Measurements from ENCODE around the gene TRIO.
A peak's percentile ranks its signal among the peaks of the same experiment; 100 is the strongest.

Gene TRIO

DNA sequence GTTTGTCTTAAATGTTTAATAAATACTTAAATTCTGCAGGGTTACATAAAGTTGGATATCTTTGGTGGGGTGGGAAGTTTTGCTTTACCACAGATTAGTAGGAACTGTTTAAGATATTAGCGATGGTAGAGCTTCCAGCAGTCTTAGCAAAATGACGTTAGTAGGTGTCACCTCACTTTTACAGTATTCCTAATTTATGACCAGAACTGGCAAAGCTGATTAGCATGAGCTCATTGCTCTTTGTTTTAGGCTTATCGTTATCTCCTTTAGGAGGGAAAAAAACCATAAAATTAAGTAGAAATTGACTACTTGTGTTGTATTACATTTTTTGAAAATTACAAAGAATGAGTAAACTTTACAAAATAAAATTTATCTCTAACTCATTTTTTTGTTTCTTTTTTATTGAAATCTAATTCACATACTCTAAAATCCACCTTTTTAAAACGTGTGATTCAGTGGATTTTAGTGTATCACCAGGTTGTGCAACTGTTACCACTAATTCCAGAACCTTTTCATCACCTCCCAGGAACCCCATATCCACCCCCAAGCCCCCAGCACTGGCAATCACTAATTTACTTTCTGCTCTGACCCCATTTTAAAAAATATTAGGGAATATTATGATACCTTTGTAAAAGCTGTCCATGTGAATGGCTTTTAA lies 129.5 kb downstream of the TRIO start:
- in situ Hi-C loops (cut with MboI; ENCODE audit: low sequenced_read_pairs), result loop anchor here (25.0 kb wide), 1 partner anchor 135 kb away; the partner anchor contains the start of gene TRIO
- no peaks in the 10 kb centered on the region for H3K36me3 ChIP-seq (replicated peaks)
- no peaks in the 10 kb centered on the region for H3K9me3 ChIP-seq
- no peak overlapping the region for H3K4me3 ChIP-seq
- peaks cover 9% of the 10 kb centered on the region for H3K4me1 ChIP-seq
- H3K27me3 ChIP-seq (ENCODE audit: low read depth), result no peaks in the 10 kb centered on the region
- DNase-seq (ENCODE audit: low spot score in 2 of 2), result no peak

- in situ Hi-C loops (cut with MboI; ENCODE audit: low sequenced_read_pairs), result loop anchor here (25.0 kb wide), 1 partner anchor 136 kb away; the partner anchor contains the start of gene TRIO
- Histone ChIP-seq H3K4me3 (no peak overlapping the region), H3K36me3 (replicated peaks) (no peaks in the 10 kb centered on the region), H3K27me3 (ENCODE audit: low read depth) (no peaks in the 10 kb centered on the region), H3K4me1 (peaks cover 9% of the 10 kb centered on the region), H3K9me3 (no peaks in the 10 kb centered on the region)
- DNase-seq (ENCODE audit: low spot score in 2 of 2), result no peak
Observed at GRCh38 chr5:14273207-14273767, 130.1 kb downstream of the TRIO start.

GRCh38 chr5:14276380-14276779 lies 133.2 kb downstream of the TRIO start:
- Histone ChIP-seq H3K4me1 (peaks cover 2% of the 10 kb centered on the region; the same call in 1 of the 2 replicates), H3K4me3 (no peak overlapping the region), H3K9me3 (no peaks in the 10 kb centered on the region), H3K36me3 (replicated peaks) (no peaks in the 10 kb centered on the region), H3K27me3 (ENCODE audit: low read depth) (no peaks in the 10 kb centered on the region)
- DNase-seq (ENCODE audit: low spot score in 2 of 2), result no peak
- in situ Hi-C loops (cut with MboI; ENCODE audit: low sequenced_read_pairs), result no loop called here

- Histone ChIP-seq H3K27me3 (ENCODE audit: low read depth) (no peaks in the 10 kb centered on the region), H3K36me3 (replicated peaks) (no peaks in the 10 kb centered on the region), H3K9me3 (no peaks in the 10 kb centered on the region), H3K4me1 (peaks cover 2% of the 10 kb centered on the region; the same call in 1 of the 2 replicates), H3K4me3 (no peak overlapping the region)
- in situ Hi-C loops (cut with MboI; ENCODE audit: low sequenced_read_pairs), result no loop called here
- no peak for DNase-seq (ENCODE audit: low spot score in 2 of 2)
Observed at GRCh38 chr5:14277385-14278320, 134.5 kb downstream of the TRIO start.

DNA sequence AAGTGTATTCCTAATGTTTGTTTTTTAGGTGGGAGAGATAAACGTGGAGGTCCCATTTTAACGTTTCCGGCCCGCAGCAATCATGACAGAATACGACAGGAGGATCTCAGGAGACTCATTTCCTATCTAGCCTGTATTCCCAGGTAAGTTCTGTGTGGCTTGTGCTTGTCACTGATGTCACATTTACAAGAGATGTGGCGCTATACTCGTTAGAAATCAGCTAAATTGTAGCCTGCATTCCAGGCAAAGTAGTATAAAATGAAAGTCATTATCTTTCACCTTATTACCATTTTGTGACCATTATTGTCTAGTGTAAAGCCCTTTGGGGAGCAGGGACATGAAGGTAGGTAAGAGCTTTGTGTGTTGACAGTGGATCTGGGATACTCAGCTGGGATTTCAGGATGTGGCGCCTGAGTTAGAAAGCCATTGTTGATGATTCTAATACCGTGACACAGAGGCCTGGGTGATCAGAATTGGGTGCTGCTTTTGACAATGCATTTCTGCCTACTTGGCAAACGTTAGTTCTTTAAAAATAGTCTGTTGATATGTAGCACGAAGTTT lies 137.2 kb downstream of the TRIO start:
- no peak for DNase-seq (ENCODE audit: low spot score in 2 of 2)
- H3K4me1 ChIP-seq, result peaks cover 14% of the 10 kb centered on the region
- no peaks in the 10 kb centered on the region for H3K27me3 ChIP-seq (ENCODE audit: low read depth)
- H3K4me3 ChIP-seq, result no peak overlapping the region
- no peaks in the 10 kb centered on the region for H3K9me3 ChIP-seq
- H3K36me3 ChIP-seq (replicated peaks), result no peaks in the 10 kb centered on the region
- in situ Hi-C loops (cut with MboI; ENCODE audit: low sequenced_read_pairs), result no loop called here

DNA sequence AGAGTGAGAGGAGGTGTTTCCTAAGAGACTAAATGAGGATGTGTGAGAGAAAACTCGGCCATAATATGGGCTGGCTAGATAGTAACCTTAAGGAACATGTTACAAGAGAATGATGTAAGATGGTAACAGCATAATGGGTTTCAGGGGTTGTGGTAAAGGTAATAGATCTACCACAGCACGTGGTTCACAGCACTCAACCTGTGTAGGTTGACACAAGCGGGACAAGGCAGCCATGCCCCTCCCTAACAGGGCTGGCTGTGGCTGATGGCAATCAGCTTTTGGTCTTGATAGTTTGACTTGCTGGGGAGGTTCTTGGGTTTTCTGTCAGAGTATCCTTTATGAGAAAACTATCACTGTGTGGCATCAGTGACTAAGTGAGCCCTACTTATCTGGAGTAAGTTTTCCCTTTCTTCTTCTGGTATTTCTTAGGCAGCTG lies 138.6 kb downstream of the TRIO start:
- Histone ChIP-seq H3K4me3 (no peak overlapping the region), H3K36me3 (replicated peaks) (no peaks in the 10 kb centered on the region), H3K4me1 (peaks cover 14% of the 10 kb centered on the region), H3K9me3 (no peaks in the 10 kb centered on the region), H3K27me3 (ENCODE audit: low read depth) (no peaks in the 10 kb centered on the region)
- no peak for DNase-seq (ENCODE audit: low spot score in 2 of 2)
- in situ Hi-C loops (cut with MboI; ENCODE audit: low sequenced_read_pairs), result no loop called here

- in situ Hi-C loops (cut with MboI; ENCODE audit: low sequenced_read_pairs), result no loop called here
- H3K36me3 ChIP-seq (replicated peaks), result no peaks in the 10 kb centered on the region
Observed at GRCh38 chr5:14283139-14283538, 140.0 kb downstream of the TRIO start.

DNA sequence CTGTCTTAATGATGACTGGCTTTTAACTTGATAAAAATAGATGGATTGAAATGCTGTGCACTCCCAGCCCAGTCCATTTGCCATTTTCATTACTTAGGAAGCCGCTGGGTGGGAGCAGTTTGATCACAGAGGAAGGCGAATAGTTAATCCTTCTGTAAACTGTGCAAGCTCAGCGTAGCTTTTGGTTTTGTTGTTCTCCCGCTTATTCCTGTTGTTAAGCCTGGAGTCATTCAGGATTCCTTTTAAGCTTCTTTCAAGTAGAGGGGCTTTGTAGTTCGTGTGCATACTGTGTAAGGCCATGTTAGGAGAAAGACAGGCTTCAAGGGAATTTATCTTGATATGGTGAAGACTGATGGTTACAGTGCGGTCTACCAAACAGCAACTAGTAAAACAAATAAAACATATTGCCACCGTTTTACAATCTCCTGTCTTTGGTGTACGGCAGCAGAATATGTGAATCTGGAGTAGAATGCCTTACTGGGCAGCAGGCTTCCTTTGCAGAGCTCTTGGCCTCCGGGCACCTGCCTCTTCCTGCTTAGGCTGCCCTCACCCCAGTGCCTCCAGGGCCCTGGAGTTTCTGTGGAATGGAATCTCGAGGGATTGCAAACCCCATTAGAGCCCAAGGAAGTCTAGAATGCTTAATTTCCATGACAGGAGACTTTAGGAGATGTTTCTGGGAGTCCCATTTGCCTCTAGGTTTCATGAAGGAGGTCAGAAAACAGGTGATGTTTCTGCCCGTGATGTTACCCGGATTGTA lies 141.4 kb downstream of the TRIO start:
- in situ Hi-C loops (cut with MboI; ENCODE audit: low sequenced_read_pairs), result no loop called here
- H3K9me3 ChIP-seq, result no peaks in the 10 kb centered on the region
- H3K4me3 ChIP-seq, result no peak overlapping the region
- no peaks in the 10 kb centered on the region for H3K36me3 ChIP-seq (replicated peaks)
- peak; percentile 66 to 94 for DNase-seq (ENCODE audit: low spot score in 2 of 2)
- peaks cover 14% of the 10 kb centered on the region for H3K4me1 ChIP-seq
- H3K27me3 ChIP-seq (ENCODE audit: low read depth), result no peaks in the 10 kb centered on the region

More at GRCh38 chr5:14283139-14283538, 140.0 kb downstream of the TRIO start:
- Histone ChIP-seq H3K4me1 (peaks cover 14% of the 10 kb centered on the region), H3K4me3 (no peak overlapping the region), H3K27me3 (ENCODE audit: low read depth) (no peaks in the 10 kb centered on the region), H3K9me3 (no peaks in the 10 kb centered on the region)
- no peak for DNase-seq (ENCODE audit: low spot score in 2 of 2)

GRCh38 chr5:14286007-14286406 lies 142.9 kb downstream of the TRIO start:
- H3K36me3 ChIP-seq (replicated peaks), result no peaks in the 10 kb centered on the region
- in situ Hi-C loops (cut with MboI; ENCODE audit: low sequenced_read_pairs), result no loop called here
- no peak for DNase-seq (ENCODE audit: low spot score in 2 of 2)
- no peak overlapping the region for H3K4me3 ChIP-seq
- H3K9me3 ChIP-seq, result no peaks in the 10 kb centered on the region
- no peaks in the 10 kb centered on the region for H3K27me3 ChIP-seq (ENCODE audit: low read depth)
- H3K4me1 ChIP-seq, result peaks cover 14% of the 10 kb centered on the region

DNA sequence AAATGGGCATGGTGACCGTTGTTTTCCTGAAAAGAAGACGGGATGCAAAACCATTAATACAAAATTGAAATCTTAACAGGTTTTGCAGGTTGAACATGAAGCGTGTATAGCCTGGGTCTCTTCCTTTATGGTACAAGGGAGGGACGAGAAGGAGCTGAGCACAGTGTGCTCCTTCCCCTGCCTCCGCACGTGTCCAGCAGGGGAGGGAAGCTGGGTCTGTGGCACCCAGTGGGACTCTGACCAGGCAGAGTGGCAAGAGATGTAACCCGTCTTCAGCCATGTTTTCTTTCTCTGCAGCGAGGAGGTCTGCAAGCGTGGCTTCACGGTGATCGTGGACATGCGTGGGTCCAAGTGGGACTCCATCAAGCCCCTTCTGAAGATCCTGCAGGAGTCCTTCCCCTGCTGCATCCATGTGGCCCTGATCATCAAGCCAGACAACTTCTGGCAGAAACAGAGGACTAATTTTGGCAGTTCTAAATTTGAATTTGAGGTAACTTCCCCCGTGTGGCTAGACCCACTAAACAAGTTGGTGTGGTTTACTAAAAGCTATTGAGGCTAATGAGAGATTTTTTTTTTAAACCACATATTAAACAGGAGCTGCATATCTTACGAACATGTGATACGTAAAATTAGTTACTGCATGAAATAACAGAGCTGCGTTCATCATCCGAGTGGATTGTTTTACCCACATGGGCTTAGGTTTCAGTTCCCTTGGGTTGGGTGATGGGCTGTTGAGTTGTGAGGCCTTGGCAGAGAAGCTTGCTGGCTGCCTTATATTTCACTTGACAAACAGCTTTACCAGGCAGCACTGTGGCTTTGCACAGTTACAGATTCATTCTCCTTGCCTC lies 143.7 kb downstream of the TRIO start:
- in situ Hi-C loops (cut with MboI; ENCODE audit: low sequenced_read_pairs), result no loop called here
- H3K4me1 ChIP-seq, result peaks cover 14% of the 10 kb centered on the region
- no peaks in the 10 kb centered on the region for H3K9me3 ChIP-seq
- no peak overlapping the region for H3K4me3 ChIP-seq
- no peaks in the 10 kb centered on the region for H3K27me3 ChIP-seq (ENCODE audit: low read depth)
- no peak for DNase-seq (ENCODE audit: low spot score in 2 of 2)
- no peaks in the 10 kb centered on the region for H3K36me3 ChIP-seq (replicated peaks)

DNA sequence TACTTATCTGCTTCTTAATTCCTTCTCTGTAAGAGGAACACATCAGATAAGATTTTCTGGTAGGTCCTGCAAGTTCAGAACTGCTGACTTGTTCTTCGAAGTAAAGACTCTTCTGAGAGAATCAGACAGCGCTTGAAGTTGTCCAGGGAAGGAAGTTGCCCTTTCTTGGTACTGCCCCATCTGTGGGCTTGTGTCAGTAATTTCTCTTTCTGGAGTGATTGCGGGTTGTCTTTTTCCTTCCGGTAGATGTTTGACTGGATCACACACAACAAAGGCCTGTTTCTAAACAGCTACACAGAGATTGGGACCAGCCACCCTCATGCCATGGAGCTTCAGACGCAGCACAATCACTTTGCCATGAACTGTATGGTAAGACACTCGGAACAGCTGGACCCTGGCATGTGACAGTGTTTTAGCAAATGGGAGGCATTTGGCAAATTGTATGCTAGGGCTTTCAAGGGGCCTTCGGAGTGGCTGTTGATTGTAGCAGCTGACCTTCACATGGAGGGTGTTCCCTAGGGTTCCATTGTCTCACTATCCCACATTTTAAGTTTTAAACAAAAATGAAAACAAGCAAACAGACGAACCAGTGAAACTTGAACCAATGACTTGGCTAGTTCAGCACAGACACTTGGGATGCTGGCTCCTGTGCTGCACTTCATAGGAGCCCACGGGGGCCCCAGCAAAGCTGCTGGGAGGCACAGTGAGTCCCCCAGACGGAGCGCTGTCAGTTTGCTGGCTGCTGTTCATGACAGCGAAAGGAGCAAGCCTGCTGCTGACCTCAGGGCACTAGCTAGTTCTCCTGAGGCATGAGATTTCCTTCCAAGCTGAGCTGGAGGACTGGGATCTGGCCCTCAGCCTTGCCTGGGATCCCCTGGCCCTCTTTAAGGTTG lies 149.9 kb downstream of the TRIO start:
- no peak for DNase-seq (ENCODE audit: low spot score in 2 of 2)
- Histone ChIP-seq H3K36me3 (replicated peaks) (no peaks in the 10 kb centered on the region; the same call in 1 of the 2 replicates), H3K4me1 (no peaks in the 10 kb centered on the region), H3K4me3 (no peak overlapping the region), H3K9me3 (no peaks in the 10 kb centered on the region), H3K27me3 (ENCODE audit: low read depth) (no peaks in the 10 kb centered on the region)
- in situ Hi-C loops (cut with MboI; ENCODE audit: low sequenced_read_pairs), result no loop called here

- Histone ChIP-seq H3K4me3 (no peak overlapping the region), H3K9me3 (no peaks in the 10 kb centered on the region), H3K36me3 (replicated peaks) (peaks cover 6% of the 10 kb centered on the region; the same call in 1 of the 2 replicates), H3K4me1 (no peaks in the 10 kb centered on the region), H3K27me3 (ENCODE audit: low read depth) (no peaks in the 10 kb centered on the region)
- no peak for DNase-seq (ENCODE audit: low spot score in 2 of 2)
- in situ Hi-C loops (cut with MboI; ENCODE audit: low sequenced_read_pairs), result no loop called here
Observed at GRCh38 chr5:14295610-14296009, 152.5 kb downstream of the TRIO start.

All from HAP-1 (cell line).